Progenitor cell of endocrine pancreas (in vitro differentiated cells): ENCODE data around the gene MARCHF3. TPM values are rescaled to one million over a fixed set of nuclear protein-coding genes. Genes with fewer than 3 reads are reported as not detected.

Experiments
- DNase-seq: peaks from one replicate; pipeline ENCODE4 v3.0.0; 2021; ENCODE audit warnings: low spot score; ENCODE audit not compliant: unreplicated experiment
- H3K27ac Mint-ChIP-seq: 2 replicates; pipeline ENCODE4 v1.8.0; 2021; ENCODE audit warnings: mild to moderate bottlenecking, moderate library complexity, mixed read lengths
- H3K27me3 Mint-ChIP-seq: 2 replicates; pipeline ENCODE4 v1.8.0; 2021; ENCODE audit warnings: mixed read lengths
- H3K36me3 Mint-ChIP-seq: 2 replicates; pipeline ENCODE4 v1.8.0; 2022; ENCODE audit warnings: mixed read lengths; ENCODE audit not compliant: insufficient read depth
- H3K4me1 Mint-ChIP-seq: 2 replicates; pipeline ENCODE4 v1.8.0; 2021; ENCODE audit warnings: low read depth, mixed read lengths
- H3K4me3 Mint-ChIP-seq: 2 replicates; pipeline ENCODE4 v1.8.0; 2021; ENCODE audit warnings: low read depth, mild to moderate bottlenecking, moderate library complexity, mixed read lengths
- H3K9me3 Mint-ChIP-seq: 2 replicates; pipeline ENCODE4 v1.8.0; 2021; ENCODE audit warnings: low read depth, mixed read lengths
- total RNA-seq: library from RNA; stranded (reverse); gene quantifications from 2 replicates; pipeline ENCODE4 v1.2.1, GENCODE V29; 2021
- TF ChIP-seq, protein P1 (sequence below): fragments of 200-600 bp; sonication (generic); IDR thresholded peaks from one replicate; pipeline ENCODE4 v1.5.0; 2021; ENCODE audit warnings: antibody characterized with exemption, mild to moderate bottlenecking; ENCODE audit not compliant: unreplicated experiment

The MARCHF3 gene
- total RNA-seq, 1 donor from 2014 or later: 11.6 TPM

- TF ChIP-seq, protein P1, sequence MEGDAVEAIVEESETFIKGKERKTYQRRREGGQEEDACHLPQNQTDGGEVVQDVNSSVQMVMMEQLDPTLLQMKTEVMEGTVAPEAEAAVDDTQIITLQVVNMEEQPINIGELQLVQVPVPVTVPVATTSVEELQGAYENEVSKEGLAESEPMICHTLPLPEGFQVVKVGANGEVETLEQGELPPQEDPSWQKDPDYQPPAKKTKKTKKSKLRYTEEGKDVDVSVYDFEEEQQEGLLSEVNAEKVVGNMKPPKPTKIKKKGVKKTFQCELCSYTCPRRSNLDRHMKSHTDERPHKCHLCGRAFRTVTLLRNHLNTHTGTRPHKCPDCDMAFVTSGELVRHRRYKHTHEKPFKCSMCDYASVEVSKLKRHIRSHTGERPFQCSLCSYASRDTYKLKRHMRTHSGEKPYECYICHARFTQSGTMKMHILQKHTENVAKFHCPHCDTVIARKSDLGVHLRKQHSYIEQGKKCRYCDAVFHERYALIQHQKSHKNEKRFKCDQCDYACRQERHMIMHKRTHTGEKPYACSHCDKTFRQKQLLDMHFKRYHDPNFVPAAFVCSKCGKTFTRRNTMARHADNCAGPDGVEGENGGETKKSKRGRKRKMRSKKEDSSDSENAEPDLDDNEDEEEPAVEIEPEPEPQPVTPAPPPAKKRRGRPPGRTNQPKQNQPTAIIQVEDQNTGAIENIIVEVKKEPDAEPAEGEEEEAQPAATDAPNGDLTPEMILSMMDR: no peak
- Mint-ChIP-seq H3K4me1 (peaks cover 20% of the 10 kb centered on the region), H3K4me3 (no peak overlapping the region), H3K27me3 (no peaks in the 10 kb centered on the region), H3K36me3 (peaks cover 1% of the 10 kb centered on the region), H3K9me3 (peaks cover 4% of the 10 kb centered on the region), H3K27ac (no peak overlapping the region)
- no peak for DNase-seq
Observed at GRCh38 chr5:127001621-127002296, 28.6 kb downstream of the MARCHF3 start.

- DNase-seq: no peak
- Mint-ChIP-seq H3K27me3 (no peaks in the 10 kb centered on the region), H3K27ac (no peak overlapping the region), H3K4me3 (no peak overlapping the region), H3K9me3 (peaks cover 4% of the 10 kb centered on the region), H3K36me3 (peaks cover 1% of the 10 kb centered on the region), H3K4me1 (peaks cover 19% of the 10 kb centered on the region)
- TF ChIP-seq, protein P1: no peak
Observed at GRCh38 chr5:126998895-126999570, 31.3 kb downstream of the MARCHF3 start.

- Mint-ChIP-seq H3K4me3 (no peak overlapping the region), H3K9me3 (peaks cover 4% of the 10 kb centered on the region), H3K27me3 (no peaks in the 10 kb centered on the region), H3K36me3 (peaks cover 1% of the 10 kb centered on the region), H3K27ac (no peak overlapping the region), H3K4me1 (peaks cover 16% of the 10 kb centered on the region)
- no peak for DNase-seq
- TF ChIP-seq, protein P1: no peak
Observed at GRCh38 chr5:126998201-126998631, 32.1 kb downstream of the MARCHF3 start.

- TF ChIP-seq, protein P1: no peak
- Mint-ChIP-seq H3K36me3 (peaks cover 3% of the 10 kb centered on the region), H3K27me3 (no peaks in the 10 kb centered on the region), H3K4me1 (peaks cover 3% of the 10 kb centered on the region), H3K4me3 (no peak overlapping the region), H3K27ac (no peak overlapping the region), H3K9me3 (peaks cover 5% of the 10 kb centered on the region)
- no peak for DNase-seq
Observed at GRCh38 chr5:126995689-126996088, 34.7 kb downstream of the MARCHF3 start.

GRCh38 chr5:126995039-126995438 lies 35.3 kb downstream of the MARCHF3 start:
- Mint-ChIP-seq H3K9me3 (peaks cover 9% of the 10 kb centered on the region), H3K27me3 (no peaks in the 10 kb centered on the region)
- DNase-seq: no peak

More at GRCh38 chr5:126995039-126995438, 35.3 kb downstream of the MARCHF3 start:
- TF ChIP-seq, protein P1: no peak
- no peak overlapping the region for H3K4me3 Mint-ChIP-seq
- no peak overlapping the region for H3K27ac Mint-ChIP-seq
- peaks cover 3% of the 10 kb centered on the region for H3K36me3 Mint-ChIP-seq
- peaks cover 3% of the 10 kb centered on the region for H3K4me1 Mint-ChIP-seq
